HG03135 (cell line): ENCODE results near the gene MTARC2.
A peak's percentile ranks its signal among the peaks of the same experiment; 100 is the strongest.
"Not testable (repeated sequence)": the region's sequence is repeated elsewhere in the genome, so short reads cannot be mapped to it uniquely, and the experiment has no call there.

ENCODE experiments used
- ATAC-seq: cut with Tn5 transposase; IDR thresholded peaks from one replicate; pipeline ENCODE4 v1.9.1; 2021; ENCODE audit warnings: mild to moderate bottlenecking, moderate library complexity; ENCODE audit not compliant: unreplicated experiment

MTARC2 gene

GRCh38 chr1:220730486-220730885, 17.6 kb upstream of the MTARC2 start:
- no peak for ATAC-seq

- ATAC-seq, result no peak
These were observed 16.0 kb upstream of the MTARC2 start for GRCh38 chr1:220732137-220732536.

- no peak for ATAC-seq
These were observed 15.5 kb upstream of the MTARC2 start for GRCh38 chr1:220732621-220733020.

- peak; percentile 85 for ATAC-seq
These were observed 15.0 kb upstream of the MTARC2 start for GRCh38 chr1:220733086-220733601.

GRCh38 chr1:220734571-220735326, 13.4 kb upstream of the MTARC2 start:
- ATAC-seq, result no peak

- ATAC-seq, result not testable (repeated sequence)
These were observed 11.8 kb upstream of the MTARC2 start for GRCh38 chr1:220736283-220736682.

- ATAC-seq, result no peak
These were observed 6.8 kb upstream of the MTARC2 start for GRCh38 chr1:220741349-220741748.

GRCh38 chr1:220741825-220742224, 6.3 kb upstream of the MTARC2 start:
- ATAC-seq, result no peak

- ATAC-seq, result no peak
These were observed 5.6 kb upstream of the MTARC2 start for GRCh38 chr1:220742520-220742919.

GRCh38 chr1:220746851-220747250, 1.3 kb upstream of the MTARC2 start:
- ATAC-seq, result no peak

- ATAC-seq, result no peak
These were observed 559 bp upstream of the MTARC2 start for GRCh38 chr1:220747437-220748088.

GRCh38 chr1:220748936-220749335, 814 bp downstream of the MTARC2 start:
- no peak for ATAC-seq

- ATAC-seq, result no peak
These were observed 2.0 kb downstream of the MTARC2 start for GRCh38 chr1:220750131-220750515.

- no peak for ATAC-seq
These were observed 3.0 kb downstream of the MTARC2 start for GRCh38 chr1:220751111-220751510.

GRCh38 chr1:220754212-220754917, 6.2 kb downstream of the MTARC2 start:
- no peak for ATAC-seq

GRCh38 chr1:220754918-220755295, 6.8 kb downstream of the MTARC2 start:
- no peak for ATAC-seq

- no peak for ATAC-seq
These were observed 7.2 kb downstream of the MTARC2 start for GRCh38 chr1:220755309-220755708.

GRCh38 chr1:220757441-220757840, 9.3 kb downstream of the MTARC2 start:
- no peak for ATAC-seq

- ATAC-seq, result no peak
These were observed 11.0 kb downstream of the MTARC2 start for GRCh38 chr1:220759147-220759546.

GRCh38 chr1:220761688-220762427, 13.7 kb downstream of the MTARC2 start:
- no peak for ATAC-seq

GRCh38 chr1:220764757-220765156, 16.6 kb downstream of the MTARC2 start:
- ATAC-seq, result no peak
